Measurements from ENCODE around the gene TEP1.

TEP1 gene

GRCh38 chr14:20397511-20397910 is 15.8 kb downstream of the TEP1 start:
- H3K27me3 ChIP-seq: no peaks in the 10 kb centered on the region
- H3K4me3 ChIP-seq: no peak overlapping the region
- no peaks in the 10 kb centered on the region for H3K9me3 ChIP-seq
- no peak overlapping the region for H3K27ac ChIP-seq
- H3K4me1 ChIP-seq: no peaks in the 10 kb centered on the region
- peaks cover 64 to 93% (median 88%) of the 10 kb centered on the region in 3 donors for H3K36me3 ChIP-seq
- intact Hi-C loops (cut with DNase I; ENCODE audit: low total_unique reads): no loop called here
- no peak for DNase-seq
- TF ChIP-seq, protein P1, sequence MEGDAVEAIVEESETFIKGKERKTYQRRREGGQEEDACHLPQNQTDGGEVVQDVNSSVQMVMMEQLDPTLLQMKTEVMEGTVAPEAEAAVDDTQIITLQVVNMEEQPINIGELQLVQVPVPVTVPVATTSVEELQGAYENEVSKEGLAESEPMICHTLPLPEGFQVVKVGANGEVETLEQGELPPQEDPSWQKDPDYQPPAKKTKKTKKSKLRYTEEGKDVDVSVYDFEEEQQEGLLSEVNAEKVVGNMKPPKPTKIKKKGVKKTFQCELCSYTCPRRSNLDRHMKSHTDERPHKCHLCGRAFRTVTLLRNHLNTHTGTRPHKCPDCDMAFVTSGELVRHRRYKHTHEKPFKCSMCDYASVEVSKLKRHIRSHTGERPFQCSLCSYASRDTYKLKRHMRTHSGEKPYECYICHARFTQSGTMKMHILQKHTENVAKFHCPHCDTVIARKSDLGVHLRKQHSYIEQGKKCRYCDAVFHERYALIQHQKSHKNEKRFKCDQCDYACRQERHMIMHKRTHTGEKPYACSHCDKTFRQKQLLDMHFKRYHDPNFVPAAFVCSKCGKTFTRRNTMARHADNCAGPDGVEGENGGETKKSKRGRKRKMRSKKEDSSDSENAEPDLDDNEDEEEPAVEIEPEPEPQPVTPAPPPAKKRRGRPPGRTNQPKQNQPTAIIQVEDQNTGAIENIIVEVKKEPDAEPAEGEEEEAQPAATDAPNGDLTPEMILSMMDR (IDR thresholded peaks at IDR 0.05): no peak

GRCh38 chr14:20391505-20391904 is 21.8 kb downstream of the TEP1 start:
- intact Hi-C loops (cut with DNase I; ENCODE audit: low total_unique reads): no loop called here
- Histone ChIP-seq H3K4me3 (no peak overlapping the region), H3K4me1 (no peaks in the 10 kb centered on the region), H3K27me3 (no peaks in the 10 kb centered on the region), H3K36me3 (peaks cover 86 to 98% (median 87%) of the 10 kb centered on the region in 3 donors), H3K27ac (no peak overlapping the region), H3K9me3 (no peaks in the 10 kb centered on the region)
- DNase-seq: no peak
- TF ChIP-seq, protein P1 (IDR thresholded peaks at IDR 0.05): no peak

DNA sequence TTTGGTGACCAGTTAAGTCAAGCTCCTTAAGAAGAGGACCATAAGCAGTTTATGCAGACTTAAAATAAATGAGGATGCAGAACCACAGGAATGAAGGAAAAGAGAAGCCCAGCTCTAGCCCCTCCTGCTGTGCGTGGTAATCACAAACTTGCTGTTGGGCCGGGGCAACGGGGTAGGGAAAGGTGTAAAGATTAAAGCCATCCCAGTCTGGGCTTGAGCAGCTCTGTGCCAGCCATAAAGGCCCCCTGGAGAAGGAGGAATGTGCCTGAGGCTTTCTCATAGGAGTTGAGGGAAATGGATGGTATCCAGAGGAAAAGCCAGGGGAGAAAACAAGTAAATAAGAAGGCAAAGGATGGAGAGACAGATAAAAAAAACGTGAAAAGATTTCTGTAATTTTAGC is 25.1 kb downstream of the TEP1 start:
- TF ChIP-seq, protein P1 (IDR thresholded peaks at IDR 0.05): no peak

DNA sequence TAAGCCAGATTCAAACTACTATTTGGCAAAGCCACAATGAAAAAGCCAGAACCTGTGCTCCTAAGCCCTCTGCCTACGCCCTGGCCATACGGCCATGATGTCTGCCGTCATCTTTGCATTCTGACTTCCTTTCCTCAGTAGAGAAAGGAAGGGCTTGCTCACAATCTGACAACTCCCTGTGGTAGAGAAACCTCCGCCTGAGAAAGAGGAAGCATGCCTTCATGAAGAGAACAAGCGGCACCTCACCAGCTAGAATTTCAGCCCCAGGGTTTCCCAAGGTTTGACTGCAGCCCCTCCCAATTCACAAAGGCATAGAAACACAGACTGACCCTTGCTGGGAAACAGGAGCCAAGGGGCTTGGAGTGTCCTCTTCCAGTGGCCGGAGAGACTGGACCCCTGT is 25.7 kb downstream of the TEP1 start:
- intact Hi-C loops (cut with DNase I; ENCODE audit: low total_unique reads): no loop called here
- no peak for DNase-seq
- TF ChIP-seq, protein P1 (IDR thresholded peaks at IDR 0.05): no peak
- Histone ChIP-seq H3K27me3 (no peaks in the 10 kb centered on the region), H3K27ac (no peak overlapping the region), H3K4me3 (no peak overlapping the region), H3K9me3 (no peaks in the 10 kb centered on the region), H3K36me3 (peaks cover 93 to 100% (median 99%) of the 10 kb centered on the region in 3 donors), H3K4me1 (no peaks in the 10 kb centered on the region)

More for the DNA sequence above, 25.1 kb downstream of the TEP1 start:
- Histone ChIP-seq H3K27ac (no peak overlapping the region), H3K27me3 (no peaks in the 10 kb centered on the region), H3K4me1 (no peaks in the 10 kb centered on the region), H3K9me3 (no peaks in the 10 kb centered on the region), H3K36me3 (peaks cover 91 to 99% (median 97%) of the 10 kb centered on the region in 3 donors), H3K4me3 (no peak overlapping the region)
- no peak for DNase-seq
- intact Hi-C loops (cut with DNase I; ENCODE audit: low total_unique reads): no loop called here

DNA sequence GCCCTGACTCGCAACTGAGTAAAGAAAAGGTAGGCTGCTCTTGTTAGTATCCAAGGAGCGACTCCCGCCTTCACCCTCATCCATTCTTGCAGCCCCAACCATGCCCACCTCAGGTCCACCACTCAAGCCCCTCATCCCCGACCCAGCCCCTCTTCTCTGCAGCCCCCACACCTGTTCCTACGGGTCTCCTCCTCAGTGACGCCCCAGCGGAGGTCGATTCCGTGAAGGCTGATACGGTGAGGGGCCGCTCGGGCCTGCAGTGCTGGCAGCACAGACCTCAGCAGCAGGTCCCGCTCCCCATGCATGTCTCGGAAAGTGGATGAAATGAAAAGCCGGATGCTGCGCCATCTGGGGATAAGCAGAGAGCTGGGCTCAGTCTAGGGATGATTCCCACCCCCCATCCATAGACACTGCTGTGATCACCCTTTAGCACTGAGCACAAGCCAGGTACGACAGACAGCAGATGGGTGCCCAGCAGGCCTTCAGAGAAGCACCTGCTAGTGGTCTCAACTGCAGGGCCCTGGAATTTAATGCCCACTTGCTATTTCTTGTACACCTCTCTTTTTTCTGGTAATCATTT is 26.9 kb downstream of the TEP1 start:
- no peaks in the 10 kb centered on the region for H3K27me3 ChIP-seq
- intact Hi-C loops (cut with DNase I; ENCODE audit: low total_unique reads): no loop called here
- DNase-seq: no peak
- no peak overlapping the region for H3K27ac ChIP-seq
- peaks cover 94 to 100% (median 100%) of the 10 kb centered on the region in 3 donors for H3K36me3 ChIP-seq
- H3K4me1 ChIP-seq: no peaks in the 10 kb centered on the region
- TF ChIP-seq, protein P1 (IDR thresholded peaks at IDR 0.05): no peak
- H3K9me3 ChIP-seq: no peaks in the 10 kb centered on the region
- no peak overlapping the region for H3K4me3 ChIP-seq

DNA sequence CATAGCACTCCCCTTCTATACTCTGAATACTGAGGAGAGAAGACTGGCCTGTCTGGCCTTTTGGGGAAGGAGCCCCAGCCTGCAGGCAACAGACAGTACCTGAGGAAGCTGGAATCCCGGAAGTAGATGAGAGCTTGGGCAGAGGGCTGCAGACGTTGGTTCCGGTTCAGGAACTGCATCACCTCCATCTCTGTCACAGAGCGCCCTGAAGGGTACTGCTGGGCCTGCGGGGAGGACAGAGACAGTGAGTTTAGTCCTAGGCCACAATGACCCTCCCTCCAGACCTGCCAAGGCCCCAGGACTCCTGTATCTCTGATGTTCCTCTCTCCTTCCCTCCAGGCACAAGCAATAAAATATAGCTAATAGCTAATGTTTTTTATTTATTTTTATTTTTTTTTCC is 28.4 kb downstream of the TEP1 start:
- no peaks in the 10 kb centered on the region for H3K9me3 ChIP-seq
- no peak overlapping the region for H3K4me3 ChIP-seq
- no peaks in the 10 kb centered on the region for H3K27me3 ChIP-seq
- intact Hi-C loops (cut with DNase I; ENCODE audit: low total_unique reads): no loop called here
- no peak overlapping the region for H3K27ac ChIP-seq
- H3K4me1 ChIP-seq: no peaks in the 10 kb centered on the region
- DNase-seq: no peak
- H3K36me3 ChIP-seq: peaks cover 96 to 100% (median 100%) of the 10 kb centered on the region in 3 donors
- TF ChIP-seq, protein P1 (IDR thresholded peaks at IDR 0.05): no peak

All from tibial artery (tissue), 4 donors.